GM12865 (cell line): ENCODE results near the gene MYL7.

Source experiments
- DNase-seq: peaks from one replicate; pipeline ENCODE4 v3.0.0; 2010; ENCODE audit warnings: low read depth
- H3K4me3 ChIP-seq: 2 replicates; pipeline ENCODE4 v1.5.1; 2011; ENCODE audit warnings: mild to moderate bottlenecking, low read depth, low read length, control low read depth
- TF ChIP-seq, protein P1 (sequence below): IDR thresholded peaks from 2 replicates; pipeline ENCODE4 v1.5.1; 2011; ENCODE audit warnings: low read length, control low read depth, low read depth, inconsistent platforms; ENCODE audit not compliant: insufficient read depth; ENCODE audit errors: missing control alignments

MYL7 gene

GRCh38 chr7:44185729-44186128, 44.6 kb upstream of the MYL7 start:
- H3K4me3 ChIP-seq: no peak overlapping the region
- DNase-seq: no peak
- TF ChIP-seq, protein P1, sequence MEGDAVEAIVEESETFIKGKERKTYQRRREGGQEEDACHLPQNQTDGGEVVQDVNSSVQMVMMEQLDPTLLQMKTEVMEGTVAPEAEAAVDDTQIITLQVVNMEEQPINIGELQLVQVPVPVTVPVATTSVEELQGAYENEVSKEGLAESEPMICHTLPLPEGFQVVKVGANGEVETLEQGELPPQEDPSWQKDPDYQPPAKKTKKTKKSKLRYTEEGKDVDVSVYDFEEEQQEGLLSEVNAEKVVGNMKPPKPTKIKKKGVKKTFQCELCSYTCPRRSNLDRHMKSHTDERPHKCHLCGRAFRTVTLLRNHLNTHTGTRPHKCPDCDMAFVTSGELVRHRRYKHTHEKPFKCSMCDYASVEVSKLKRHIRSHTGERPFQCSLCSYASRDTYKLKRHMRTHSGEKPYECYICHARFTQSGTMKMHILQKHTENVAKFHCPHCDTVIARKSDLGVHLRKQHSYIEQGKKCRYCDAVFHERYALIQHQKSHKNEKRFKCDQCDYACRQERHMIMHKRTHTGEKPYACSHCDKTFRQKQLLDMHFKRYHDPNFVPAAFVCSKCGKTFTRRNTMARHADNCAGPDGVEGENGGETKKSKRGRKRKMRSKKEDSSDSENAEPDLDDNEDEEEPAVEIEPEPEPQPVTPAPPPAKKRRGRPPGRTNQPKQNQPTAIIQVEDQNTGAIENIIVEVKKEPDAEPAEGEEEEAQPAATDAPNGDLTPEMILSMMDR: no peak

DNA sequence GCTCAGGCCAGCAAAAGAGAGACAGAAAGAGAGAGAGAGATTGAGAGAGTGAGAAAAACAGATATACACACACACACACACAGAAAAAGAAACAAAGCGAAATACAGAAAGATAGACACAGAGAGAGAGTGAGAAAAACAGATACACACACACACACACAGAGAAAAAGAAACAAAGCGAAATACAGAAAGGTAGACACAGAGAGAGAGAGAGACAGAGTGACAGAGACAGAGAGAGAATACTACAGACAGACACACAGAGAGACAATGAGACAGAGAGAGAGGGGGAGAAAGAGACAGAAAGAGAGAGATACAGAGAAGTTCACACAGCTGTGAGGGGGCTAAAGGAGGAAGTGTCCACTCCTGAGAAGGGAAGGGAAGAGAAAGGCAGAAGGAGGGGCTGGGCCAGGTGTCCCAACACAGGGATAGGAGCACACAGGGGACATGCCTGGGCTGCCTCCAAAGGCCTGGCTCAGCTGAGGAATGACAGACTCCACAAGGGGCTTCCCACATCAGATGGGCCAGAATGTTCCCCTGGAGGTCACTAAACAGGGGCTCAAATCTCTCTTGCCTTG, 43.8 kb upstream of the MYL7 start:
- TF ChIP-seq, protein P1: no peak
- DNase-seq: no peak
- H3K4me3 ChIP-seq: no peak overlapping the region

DNA sequence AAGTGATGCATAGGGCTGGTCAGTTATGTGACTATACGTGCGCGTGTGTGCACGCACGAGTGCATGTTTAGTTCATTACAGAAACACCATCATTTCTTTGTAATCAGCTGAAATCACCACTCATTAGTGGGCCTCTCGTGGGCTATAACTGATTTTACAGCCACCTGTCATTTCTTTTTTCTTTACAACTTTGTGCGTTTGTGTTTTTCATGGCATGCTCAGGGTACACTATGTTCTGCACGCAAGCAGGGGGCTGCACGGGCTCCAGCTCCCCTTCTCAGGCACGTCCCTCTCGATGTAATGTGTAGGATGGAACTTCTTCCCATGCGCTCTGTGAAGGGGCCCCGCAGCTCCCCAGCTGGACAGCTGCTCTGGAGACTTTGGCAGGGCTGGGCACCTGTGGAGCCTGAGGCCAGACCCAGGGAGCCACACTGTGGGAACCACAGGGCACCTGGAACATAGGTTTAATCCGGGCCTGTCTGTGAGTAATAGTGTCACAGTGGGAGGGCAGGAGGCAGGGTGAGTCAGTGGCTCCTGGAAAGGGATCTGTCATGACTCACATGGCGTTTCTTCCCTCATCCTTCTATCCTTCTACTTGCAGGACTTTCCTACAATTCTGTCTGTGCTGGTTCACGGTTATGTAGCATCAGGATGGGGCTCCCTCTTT, 43.2 kb upstream of the MYL7 start:
- H3K4me3 ChIP-seq: no peak overlapping the region
- DNase-seq: no peak
- TF ChIP-seq, protein P1: no peak

DNA sequence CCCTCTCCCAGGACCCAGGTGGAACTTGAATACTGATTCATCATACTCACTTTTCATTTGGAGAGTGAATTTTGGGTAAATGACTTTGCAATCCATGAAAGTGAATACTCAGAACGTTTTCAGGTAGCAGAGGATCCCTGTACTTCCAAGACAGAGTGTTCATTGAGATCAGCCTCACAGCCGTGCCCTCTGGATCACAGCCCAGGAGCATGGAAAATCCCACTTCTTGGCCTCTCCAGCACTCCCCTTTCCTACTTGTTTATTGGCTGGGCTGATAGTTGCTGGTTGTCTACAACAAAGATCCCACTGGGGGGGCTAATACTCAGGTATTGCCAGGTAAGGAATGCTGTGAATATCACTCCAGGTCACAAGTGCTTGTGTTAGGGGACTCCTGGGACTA, 42.3 kb upstream of the MYL7 start:
- no peak overlapping the region for H3K4me3 ChIP-seq
- TF ChIP-seq, protein P1: no peak
- no peak for DNase-seq

- H3K4me3 ChIP-seq: no peak overlapping the region
- TF ChIP-seq, protein P1: no peak
- DNase-seq: no peak
Observed at GRCh38 chr7:44182827-44183226, 41.7 kb upstream of the MYL7 start.

- no peak for DNase-seq
- H3K4me3 ChIP-seq: no peak overlapping the region
- TF ChIP-seq, protein P1: no peak
Observed at GRCh38 chr7:44180631-44181030, 39.5 kb upstream of the MYL7 start.
